HEK293 (cell line): ENCODE results near the gene TRMT1.

ENCODE experiments used
- CTCF ChIA-PET: fragments of 350-600 bp; formaldehyde crosslinking; extraction: SDS; loops from one replicate; lab custom pipeline; 2021; ENCODE audit warnings: antibody characterized with exemption; lab: Yijun Ruan, JAX
- POLR2A ChIA-PET: fragments of 300-600 bp; formaldehyde crosslinking; extraction: SDS; loops from one replicate; lab custom pipeline; 2020; ENCODE audit warnings: antibody characterized with exemption, inconsistent platforms; lab: Yijun Ruan, JAX
- H3K27ac ChIP-seq: fragments of 200-500 bp; sonication (Bioruptor generic); 2 replicates; pipeline ENCODE4 v1.5.1; 2014; ENCODE audit warnings: low read depth, low read length, control low read depth, inconsistent platforms; ENCODE audit errors: extremely low read depth
- H3K36me3 ChIP-seq, 2 experiments: fragments of 200-500 bp in 1 of 2; sonication (Bioruptor generic) in 1 of 2; 1 replicate in 1 of 2; 2 replicates in 1 of 2; pipeline ENCODE4 v1.5.1; 2014 to 2017; ENCODE audit warnings: inconsistent platforms in 2 of 2, low read length in 2 of 2; ENCODE audit not compliant: control insufficient read depth in 2 of 2, insufficient read depth in 1 of 2
- H3K4me1 ChIP-seq: fragments of 200-500 bp; sonication (Bioruptor generic); 2 replicates; pipeline ENCODE4 v1.5.1; 2014; ENCODE audit warnings: mild to moderate bottlenecking, low read length, inconsistent platforms; ENCODE audit not compliant: control insufficient read depth, insufficient read depth
- H3K4me3 ChIP-seq: 2 replicates; pipeline ENCODE4 v1.5.1; 2011; ENCODE audit warnings: low read depth, mild to moderate bottlenecking, control low read depth, low read length, moderate library complexity
- H3K9me3 ChIP-seq: fragments of 200-500 bp; sonication (Bioruptor generic); 2 replicates; pipeline ENCODE4 v1.5.1; 2014; ENCODE audit warnings: low read depth, low read length, inconsistent platforms; ENCODE audit not compliant: control insufficient read depth, insufficient read depth
- GLI4 ChIP-seq: fragments of 450-650 bp; formaldehyde crosslinking; IDR thresholded peaks from 2 replicates; pipeline ENCODE4 v1.5.1; 2016; ENCODE audit warnings: missing biosample characterization, missing genetic modification characterization
- GLIS2 ChIP-seq: fragments of 450-650 bp; formaldehyde crosslinking; IDR thresholded peaks from 2 replicates; pipeline ENCODE4 v1.5.1; 2016; ENCODE audit warnings: missing biosample characterization, missing genetic modification characterization
- IKZF3 ChIP-seq: fragments of 450-650 bp; IDR thresholded peaks from 2 replicates; pipeline ENCODE4 v1.5.0; 2018; ENCODE audit warnings: missing biosample characterization, mild to moderate bottlenecking, missing genetic modification characterization, moderate library complexity
- MZF1 ChIP-seq: fragments of 450-650 bp; formaldehyde crosslinking; IDR thresholded peaks from 2 replicates; pipeline ENCODE4 v1.5.1; 2017; ENCODE audit warnings: missing biosample characterization, missing genetic modification characterization, borderline replicate concordance
- OSR2 ChIP-seq: fragments of 450-650 bp; formaldehyde crosslinking; IDR thresholded peaks from 2 replicates; pipeline ENCODE4 v1.5.1; 2016; ENCODE audit warnings: missing biosample characterization, missing genetic modification characterization
- PRDM1 ChIP-seq: fragments of 450-650 bp; formaldehyde crosslinking; IDR thresholded peaks from 2 replicates; pipeline ENCODE4; 2016; ENCODE audit warnings: missing biosample characterization, missing genetic modification characterization
- TCF7L2 ChIP-seq: IDR thresholded peaks from 2 replicates; pipeline ENCODE4 v1.6.1; 2011; ENCODE audit warnings: low read depth, mild to moderate bottlenecking, inconsistent platforms, low read length, moderate library complexity, borderline replicate concordance
- TRIM28 ChIP-seq: IDR thresholded peaks from 2 replicates; pipeline ENCODE4 v1.6.1; 2011; ENCODE audit warnings: low read length, control low read depth, borderline replicate concordance
- ZBTB20 ChIP-seq: fragments of 450-650 bp; formaldehyde crosslinking; IDR thresholded peaks from 2 replicates; pipeline ENCODE4 v1.5.1; 2016; ENCODE audit warnings: missing biosample characterization, missing genetic modification characterization
- ZBTB48 ChIP-seq: fragments of 450-650 bp; formaldehyde crosslinking; IDR thresholded peaks from 2 replicates; pipeline ENCODE4 v1.5.1; 2016; ENCODE audit warnings: missing biosample characterization, missing genetic modification characterization
- ZEB2 ChIP-seq: fragments of 450-650 bp; formaldehyde crosslinking; IDR thresholded peaks from 2 replicates; pipeline ENCODE4 v1.5.1; 2016; ENCODE audit warnings: missing biosample characterization, missing genetic modification characterization
- ZIC2 ChIP-seq: fragments of 450-650 bp; formaldehyde crosslinking; IDR thresholded peaks from 2 replicates; pipeline ENCODE4 v1.5.1; 2016; ENCODE audit warnings: missing biosample characterization, missing genetic modification characterization
- ZNF211 ChIP-seq: fragments of 450-650 bp; formaldehyde crosslinking; IDR thresholded peaks from 2 replicates; pipeline ENCODE4 v1.5.1; 2016; ENCODE audit warnings: low read depth, missing biosample characterization, missing genetic modification characterization
- ZNF335 ChIP-seq: fragments of 450-650 bp; formaldehyde crosslinking; conservative IDR thresholded peaks from 2 replicates; pipeline ENCODE4 v1.5.1; 2016; ENCODE audit warnings: missing biosample characterization, missing genetic modification characterization
- ZNF350 ChIP-seq: fragments of 450-650 bp; formaldehyde crosslinking; IDR thresholded peaks from 2 replicates; pipeline ENCODE4 v1.5.0; 2017; ENCODE audit warnings: missing biosample characterization, mild to moderate bottlenecking, missing genetic modification characterization
- ZNF366 ChIP-seq: fragments of 450-650 bp; formaldehyde crosslinking; conservative IDR thresholded peaks from 2 replicates; pipeline ENCODE4 v1.5.1; 2016; ENCODE audit warnings: missing biosample characterization, missing genetic modification characterization
- ZNF514 ChIP-seq: fragments of 450-650 bp; formaldehyde crosslinking; IDR thresholded peaks from 2 replicates; pipeline ENCODE4 v1.5.1; 2016; ENCODE audit warnings: missing biosample characterization, missing genetic modification characterization
- ZNF561 ChIP-seq: fragments of 450-650 bp; IDR thresholded peaks from 2 replicates; pipeline ENCODE4 v1.5.1; 2018; ENCODE audit warnings: missing biosample characterization, missing genetic modification characterization, borderline replicate concordance
- ZNF610 ChIP-seq: fragments of 450-650 bp; formaldehyde crosslinking; IDR thresholded peaks from 2 replicates; pipeline ENCODE4 v1.5.1; 2016; ENCODE audit warnings: missing biosample characterization, missing genetic modification characterization, borderline replicate concordance
- ZNF629 ChIP-seq: fragments of 450-650 bp; formaldehyde crosslinking; IDR thresholded peaks from 2 replicates; pipeline ENCODE4 v1.5.1; 2017; ENCODE audit warnings: missing biosample characterization, missing genetic modification characterization
- ZNF664 ChIP-seq: fragments of 450-650 bp; formaldehyde crosslinking; IDR thresholded peaks from 2 replicates; pipeline ENCODE4 v1.5.1; 2016; ENCODE audit warnings: missing biosample characterization, missing genetic modification characterization
- ZNF792 ChIP-seq: fragments of 450-650 bp; formaldehyde crosslinking; IDR thresholded peaks from 2 replicates; pipeline ENCODE4 v1.5.1; 2016; ENCODE audit warnings: missing biosample characterization, missing genetic modification characterization
- ZXDB ChIP-seq: fragments of 450-650 bp; formaldehyde crosslinking; IDR thresholded peaks from 2 replicates; pipeline ENCODE4 v1.5.1; 2016; ENCODE audit warnings: missing biosample characterization, missing genetic modification characterization
- TF ChIP-seq, protein P1 (sequence below): fragments of 450-650 bp; formaldehyde crosslinking; IDR thresholded peaks from 2 replicates; pipeline ENCODE4 v1.5.1; 2016; ENCODE audit warnings: missing biosample characterization, missing genetic modification characterization
- TF ChIP-seq, protein P2 (sequence below): IDR thresholded peaks from 2 replicates; pipeline ENCODE4 v1.6.1; 2011; ENCODE audit warnings: mild to moderate bottlenecking, low read depth, low read length, borderline replicate concordance
- TF ChIP-seq, protein P3 (sequence below): fragments of 450-650 bp; formaldehyde crosslinking; IDR thresholded peaks from 2 replicates; pipeline ENCODE4; 2016; ENCODE audit warnings: missing biosample characterization, missing genetic modification characterization
- TF ChIP-seq, protein P4 (sequence below): fragments of 450-650 bp; formaldehyde crosslinking; IDR thresholded peaks from 2 replicates; pipeline ENCODE4 v1.5.1; 2016; ENCODE audit warnings: missing biosample characterization, missing genetic modification characterization

Gene TRMT1

DNA sequence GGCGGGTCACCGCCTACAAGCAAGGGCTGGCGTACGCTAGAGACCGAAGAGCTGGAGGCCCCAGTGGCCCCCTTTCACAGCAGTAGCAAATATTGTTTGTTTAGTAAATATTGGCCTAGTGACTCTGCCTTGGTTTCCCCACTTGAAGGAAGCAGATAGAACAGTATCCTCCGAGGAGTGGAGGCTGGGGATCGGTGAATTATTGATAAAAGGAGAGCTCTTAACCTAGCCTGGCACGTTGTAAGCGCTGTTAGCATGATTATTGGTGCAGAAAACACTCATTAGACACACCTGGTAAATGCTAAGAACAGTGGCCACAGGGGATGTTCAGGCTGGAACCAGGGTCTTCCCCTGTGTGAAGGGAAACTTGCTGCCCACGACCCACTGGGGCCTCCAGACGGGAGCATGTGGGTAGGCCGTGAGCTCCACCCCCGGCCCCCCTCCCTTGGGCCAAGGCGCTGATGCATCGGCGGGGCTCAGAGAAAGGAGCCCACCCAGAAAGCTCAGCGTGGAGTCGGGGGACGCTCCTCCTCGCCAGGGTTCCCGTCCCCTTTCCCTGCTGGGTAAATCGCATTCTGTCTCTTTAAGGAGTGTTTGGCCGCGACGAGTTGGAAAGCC is 35.9 kb upstream of the TRMT1 start:
- Histone ChIP-seq H3K9me3 (no peaks in the 10 kb centered on the region), H3K4me3 (peak overlapping the region; percentile 99), H3K4me1 (peaks cover 10% of the 10 kb centered on the region), H3K36me3 (peaks cover 3 to 11% of the 10 kb centered on the region in 2 experiments; a peak in 2 of 3 replicates), H3K27ac (peak overlapping the region; percentile 98)
- peak; percentile 35; the same call in 1 of the 2 replicates for TF ChIP-seq PRDM1
- TF ChIP-seq ZNF561: peak; percentile 78; the same call in 1 of the 2 replicates
- TF ChIP-seq ZBTB20: peak; percentile 86
- 0 out of 2 replicates have a peak, but pooled peaks have one; percentile 68 for TF ChIP-seq ZNF610 (tag by site-specific recombination)
- TF ChIP-seq OSR2 (tag by site-specific recombination): peak; percentile 41; the same call in 1 of the 2 replicates
- TF ChIP-seq ZXDB (tag by site-specific recombination): no peak
- no peak for TF ChIP-seq ZNF514 (tag by site-specific recombination)
- TF ChIP-seq, protein P1, sequence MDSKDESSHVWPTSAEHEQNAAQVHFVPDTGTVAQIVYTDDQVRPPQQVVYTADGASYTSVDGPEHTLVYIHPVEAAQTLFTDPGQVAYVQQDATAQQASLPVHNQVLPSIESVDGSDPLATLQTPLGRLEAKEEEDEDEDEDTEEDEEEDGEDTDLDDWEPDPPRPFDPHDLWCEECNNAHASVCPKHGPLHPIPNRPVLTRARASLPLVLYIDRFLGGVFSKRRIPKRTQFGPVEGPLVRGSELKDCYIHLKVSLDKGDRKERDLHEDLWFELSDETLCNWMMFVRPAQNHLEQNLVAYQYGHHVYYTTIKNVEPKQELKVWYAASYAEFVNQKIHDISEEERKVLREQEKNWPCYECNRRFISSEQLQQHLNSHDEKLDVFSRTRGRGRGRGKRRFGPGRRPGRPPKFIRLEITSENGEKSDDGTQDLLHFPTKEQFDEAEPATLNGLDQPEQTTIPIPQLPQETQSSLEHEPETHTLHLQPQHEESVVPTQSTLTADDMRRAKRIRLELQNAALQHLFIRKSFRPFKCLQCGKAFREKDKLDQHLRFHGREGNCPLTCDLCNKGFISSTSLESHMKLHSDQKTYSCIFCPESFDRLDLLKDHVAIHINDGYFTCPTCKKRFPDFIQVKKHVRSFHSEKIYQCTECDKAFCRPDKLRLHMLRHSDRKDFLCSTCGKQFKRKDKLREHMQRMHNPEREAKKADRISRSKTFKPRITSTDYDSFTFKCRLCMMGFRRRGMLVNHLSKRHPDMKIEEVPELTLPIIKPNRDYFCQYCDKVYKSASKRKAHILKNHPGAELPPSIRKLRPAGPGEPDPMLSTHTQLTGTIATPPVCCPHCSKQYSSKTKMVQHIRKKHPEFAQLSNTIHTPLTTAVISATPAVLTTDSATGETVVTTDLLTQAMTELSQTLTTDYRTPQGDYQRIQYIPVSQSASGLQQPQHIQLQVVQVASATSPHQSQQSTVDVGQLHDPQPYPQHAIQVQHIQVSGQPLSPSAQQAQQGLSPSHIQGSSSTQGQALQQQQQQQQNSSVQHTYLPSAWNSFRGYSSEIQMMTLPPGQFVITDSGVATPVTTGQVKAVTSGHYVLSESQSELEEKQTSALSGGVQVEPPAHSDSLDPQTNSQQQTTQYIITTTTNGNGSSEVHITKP: peak; percentile 93
- TF ChIP-seq ZEB2: 0 out of 2 replicates have a peak, but pooled peaks have one; percentile 48
- 0 out of 2 replicates have a peak, but pooled peaks have one; percentile 31 for TF ChIP-seq ZBTB48 (tag by site-specific recombination)
- TF ChIP-seq ZIC2 (tag by site-specific recombination): peak; percentile 88
- TF ChIP-seq, protein P2, sequence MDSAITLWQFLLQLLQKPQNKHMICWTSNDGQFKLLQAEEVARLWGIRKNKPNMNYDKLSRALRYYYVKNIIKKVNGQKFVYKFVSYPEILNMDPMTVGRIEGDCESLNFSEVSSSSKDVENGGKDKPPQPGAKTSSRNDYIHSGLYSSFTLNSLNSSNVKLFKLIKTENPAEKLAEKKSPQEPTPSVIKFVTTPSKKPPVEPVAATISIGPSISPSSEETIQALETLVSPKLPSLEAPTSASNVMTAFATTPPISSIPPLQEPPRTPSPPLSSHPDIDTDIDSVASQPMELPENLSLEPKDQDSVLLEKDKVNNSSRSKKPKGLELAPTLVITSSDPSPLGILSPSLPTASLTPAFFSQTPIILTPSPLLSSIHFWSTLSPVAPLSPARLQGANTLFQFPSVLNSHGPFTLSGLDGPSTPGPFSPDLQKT: no peak
- peak; percentile 58 for TF ChIP-seq GLIS2 (tag by site-specific recombination)
- TF ChIP-seq ZNF664 (tag by site-specific recombination): no peak
- peak; percentile 71 for TF ChIP-seq ZNF335 (tag by site-specific recombination)
- TF ChIP-seq IKZF3 (tag by site-specific recombination): peak; percentile 89
- 0 out of 2 replicates have a peak, but pooled peaks have one; percentile 15 for TF ChIP-seq TRIM28
- ChIA-PET POLR2A (interaction anchor here (0.5 to 2.2 kb wide), 29 partner anchors 10 to 200 kb away, joined by 3 to 89 read pairs (median 5); partner anchors contain the start of genes NACC1 and TRMT1), CTCF (interaction anchor here (0.6 to 1.1 kb wide), 9 partner anchors 8 to 276 kb away, joined by 3 to 6 read pairs (median 3); no protein-coding TSS in a partner anchor)

DNA sequence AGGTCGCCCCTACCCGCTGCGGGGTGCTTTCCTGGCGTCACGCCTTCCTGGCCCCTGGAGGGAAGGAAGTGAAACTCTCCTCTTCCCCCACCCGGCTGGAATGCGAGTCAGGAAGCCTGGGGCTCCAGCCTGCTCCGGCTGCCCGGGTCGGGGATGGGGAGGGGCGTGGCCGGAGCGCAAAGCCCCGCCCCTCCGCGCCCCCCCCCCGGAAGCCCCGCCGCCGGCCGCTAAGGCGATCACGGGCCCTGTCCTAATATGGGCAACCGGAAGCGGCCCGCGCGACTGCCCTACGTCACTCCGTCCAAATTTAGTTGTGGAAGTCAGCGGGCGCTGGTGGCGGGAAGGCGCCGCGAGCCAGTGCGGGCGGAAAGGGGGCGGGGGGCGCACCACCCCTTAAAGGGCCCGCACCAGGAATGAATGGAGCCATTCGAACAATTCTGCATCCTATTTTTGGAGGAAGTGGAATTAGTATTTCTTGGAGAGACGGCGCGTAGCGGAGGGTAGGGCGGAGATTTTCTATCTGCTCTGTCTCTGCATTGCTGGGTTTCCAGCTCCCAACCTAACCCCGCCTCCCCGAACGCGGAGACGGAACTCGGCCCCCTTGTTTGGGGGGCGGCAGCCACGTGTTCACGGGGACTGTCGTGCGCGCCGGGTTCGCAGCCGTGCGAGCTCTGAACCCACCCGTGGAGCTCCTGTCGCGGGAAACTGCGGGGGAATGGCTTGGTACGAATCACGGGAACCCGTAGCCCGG is 35.2 kb upstream of the TRMT1 start:
- ChIA-PET CTCF (interaction anchor here (0.6 to 1.1 kb wide), 7 partner anchors 43 to 622 kb away, joined by 3 to 6 read pairs (median 4); no protein-coding TSS in a partner anchor), POLR2A (interaction anchor here (0.5 to 2.2 kb wide), 27 partner anchors 10 to 199 kb away, joined by 3 to 89 read pairs (median 5); partner anchors contain the start of genes NACC1 and TRMT1)
- H3K36me3 ChIP-seq: peaks cover 3 to 11% of the 10 kb centered on the region in 2 experiments; a peak in 2 of 3 replicates
- peaks cover 10% of the 10 kb centered on the region for H3K4me1 ChIP-seq
- no peaks in the 10 kb centered on the region for H3K9me3 ChIP-seq
- H3K4me3 ChIP-seq: peak overlapping the region; percentile 99
- H3K27ac ChIP-seq: peak overlapping the region; percentile 98
- TF ChIP-seq GLI4: no peak
- TF ChIP-seq ZNF792 (tag by site-specific recombination): no peak
- 0 out of 2 replicates have a peak, but pooled peaks have one; percentile 14 for TF ChIP-seq MZF1 (tag by site-specific recombination)
- TF ChIP-seq, protein P3, sequence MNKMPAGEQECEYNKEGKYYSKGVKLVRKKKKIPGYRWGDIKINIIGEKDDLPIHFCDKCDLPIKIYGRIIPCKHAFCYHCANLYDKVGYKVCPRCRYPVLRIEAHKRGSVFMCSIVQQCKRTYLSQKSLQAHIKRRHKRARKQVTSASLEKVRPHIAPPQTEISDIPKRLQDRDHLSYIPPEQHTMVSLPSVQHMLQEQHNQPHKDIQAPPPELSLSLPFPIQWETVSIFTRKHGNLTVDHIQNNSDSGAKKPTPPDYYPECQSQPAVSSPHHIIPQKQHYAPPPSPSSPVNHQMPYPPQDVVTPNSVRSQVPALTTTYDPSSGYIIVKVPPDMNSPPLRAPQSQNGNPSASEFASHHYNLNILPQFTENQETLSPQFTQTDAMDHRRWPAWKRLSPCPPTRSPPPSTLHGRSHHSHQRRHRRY (tag by site-specific recombination): no peak
- TF ChIP-seq, protein P4, sequence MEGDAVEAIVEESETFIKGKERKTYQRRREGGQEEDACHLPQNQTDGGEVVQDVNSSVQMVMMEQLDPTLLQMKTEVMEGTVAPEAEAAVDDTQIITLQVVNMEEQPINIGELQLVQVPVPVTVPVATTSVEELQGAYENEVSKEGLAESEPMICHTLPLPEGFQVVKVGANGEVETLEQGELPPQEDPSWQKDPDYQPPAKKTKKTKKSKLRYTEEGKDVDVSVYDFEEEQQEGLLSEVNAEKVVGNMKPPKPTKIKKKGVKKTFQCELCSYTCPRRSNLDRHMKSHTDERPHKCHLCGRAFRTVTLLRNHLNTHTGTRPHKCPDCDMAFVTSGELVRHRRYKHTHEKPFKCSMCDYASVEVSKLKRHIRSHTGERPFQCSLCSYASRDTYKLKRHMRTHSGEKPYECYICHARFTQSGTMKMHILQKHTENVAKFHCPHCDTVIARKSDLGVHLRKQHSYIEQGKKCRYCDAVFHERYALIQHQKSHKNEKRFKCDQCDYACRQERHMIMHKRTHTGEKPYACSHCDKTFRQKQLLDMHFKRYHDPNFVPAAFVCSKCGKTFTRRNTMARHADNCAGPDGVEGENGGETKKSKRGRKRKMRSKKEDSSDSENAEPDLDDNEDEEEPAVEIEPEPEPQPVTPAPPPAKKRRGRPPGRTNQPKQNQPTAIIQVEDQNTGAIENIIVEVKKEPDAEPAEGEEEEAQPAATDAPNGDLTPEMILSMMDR (tag by site-specific recombination): peak; percentile 26; the same call in 1 of the 2 replicates
- TF ChIP-seq ZNF366 (tag by site-specific recombination): peak; percentile 87
- no peak for TF ChIP-seq ZNF350 (tag by site-specific recombination)
- no peak for TF ChIP-seq TCF7L2
- peak; percentile 98; the same call in 1 of the 2 replicates for TF ChIP-seq ZNF629
- peak; percentile 27 for TF ChIP-seq ZIC2 (tag by site-specific recombination)
- TF ChIP-seq ZNF211: no peak
